ENCODE measurements around the gene SLC17A8.

DNA sequence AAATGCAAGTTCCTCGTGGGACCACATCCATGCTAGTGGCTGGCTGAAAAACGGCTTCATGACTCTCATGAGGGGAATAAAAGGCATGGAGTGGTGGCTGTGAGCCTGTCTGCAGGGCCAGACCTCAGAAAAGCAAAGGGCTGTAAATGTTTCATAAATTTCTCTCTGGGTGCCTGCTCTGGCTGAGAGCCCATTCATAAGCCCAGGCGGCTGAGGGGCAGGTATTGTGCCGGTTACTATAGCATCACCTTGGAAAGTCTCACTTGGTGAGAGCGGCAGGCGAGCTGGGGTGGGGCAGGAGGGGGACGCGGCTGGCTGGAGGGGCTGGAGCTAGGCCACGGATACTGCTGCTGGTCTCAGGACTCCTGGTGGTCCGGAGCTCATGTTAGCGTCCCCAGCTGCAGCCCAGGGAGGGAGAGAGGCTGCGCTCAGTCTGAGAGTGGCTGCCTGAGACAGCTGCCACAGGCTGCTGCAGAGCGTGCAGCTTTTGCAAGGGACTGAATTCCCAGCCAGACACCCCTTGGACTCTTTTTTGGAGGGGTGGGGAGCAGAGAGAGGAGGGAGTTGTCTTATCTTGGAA, at the start of gene SLC17A8:
- TF ChIP-seq, protein P1, sequence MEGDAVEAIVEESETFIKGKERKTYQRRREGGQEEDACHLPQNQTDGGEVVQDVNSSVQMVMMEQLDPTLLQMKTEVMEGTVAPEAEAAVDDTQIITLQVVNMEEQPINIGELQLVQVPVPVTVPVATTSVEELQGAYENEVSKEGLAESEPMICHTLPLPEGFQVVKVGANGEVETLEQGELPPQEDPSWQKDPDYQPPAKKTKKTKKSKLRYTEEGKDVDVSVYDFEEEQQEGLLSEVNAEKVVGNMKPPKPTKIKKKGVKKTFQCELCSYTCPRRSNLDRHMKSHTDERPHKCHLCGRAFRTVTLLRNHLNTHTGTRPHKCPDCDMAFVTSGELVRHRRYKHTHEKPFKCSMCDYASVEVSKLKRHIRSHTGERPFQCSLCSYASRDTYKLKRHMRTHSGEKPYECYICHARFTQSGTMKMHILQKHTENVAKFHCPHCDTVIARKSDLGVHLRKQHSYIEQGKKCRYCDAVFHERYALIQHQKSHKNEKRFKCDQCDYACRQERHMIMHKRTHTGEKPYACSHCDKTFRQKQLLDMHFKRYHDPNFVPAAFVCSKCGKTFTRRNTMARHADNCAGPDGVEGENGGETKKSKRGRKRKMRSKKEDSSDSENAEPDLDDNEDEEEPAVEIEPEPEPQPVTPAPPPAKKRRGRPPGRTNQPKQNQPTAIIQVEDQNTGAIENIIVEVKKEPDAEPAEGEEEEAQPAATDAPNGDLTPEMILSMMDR (IDR thresholded peaks at IDR 0.05; ENCODE audit: low read depth, low read length), result no peak
- no peak for TF ChIP-seq POLR2A (IDR thresholded peaks at IDR 0.05; ENCODE audit: extremely low read depth, insufficient read length)

Data from NB4 (cell line).